HepG2 (cell line): Measurements from ENCODE around the gene PELO. TPM values are rescaled to one million over a fixed set of nuclear protein-coding genes. Genes with fewer than 3 reads are reported as not detected.

ENCODE experiments used
- ATAC-seq: fragments of 200-7000 bp; cut with Tn5 transposase; 3 replicates; pipeline ENCODE4 v1.9.1; 2020; ENCODE audit warnings: mild to moderate bottlenecking, moderate library complexity
- BruUV-seq: library from RNA; stranded (reverse); fragments of 400-500 nt; replicated peaks from 2 replicates; lab custom pipeline; 2021; lab: Mats Ljungman, UMichigan
- CTCF ChIA-PET: fragments of 300-600 bp; formaldehyde crosslinking; extraction: SDS; loops from one replicate; lab custom pipeline; 2021; ENCODE audit warnings: low total read pairs, inconsistent platforms, low intra/inter-chr PET ratio; lab: Yijun Ruan, JAX
- POLR2A ChIA-PET: fragments of 350-600 bp; sonication (Branson Sonifier 250); formaldehyde crosslinking; loops from one replicate; lab custom pipeline; 2020; ENCODE audit warnings: antibody characterized with exemption, inconsistent platforms; lab: Yijun Ruan, JAX
- DNase-seq: peaks from one replicate; pipeline ENCODE4 v3.0.0-alpha.2; 2015; ENCODE audit warnings: low spot score
- FAIRE-seq: peaks from 3 replicates; lab custom pipeline; 2011; peaks lifted over from hg19 to GRCh38; lab: Jason Lieb, UNC
- H2AFZ ChIP-seq: one replicate; pipeline ENCODE4 v1.6.1; 2011; ENCODE audit warnings: low read length, inconsistent platforms
- H3K27ac ChIP-seq: fragments of 300-600 bp; 3 replicates; pipeline ENCODE4 v1.8.0; 2011; ENCODE audit warnings: mixed run types, mild to moderate bottlenecking, mixed read lengths, low read length, inconsistent platforms; ENCODE audit not compliant: insufficient read depth; ENCODE audit errors: extremely low read length
- H3K27me3 ChIP-seq, 2 experiments: fragments of 200-600 bp in 1 of 2; 2 replicates in 1 of 2; 3 replicates in 1 of 2; pipeline versions ENCODE4 v1.6.0 to v1.8.0; 2011; ENCODE audit warnings: low read length in 2 of 2, mild to moderate bottlenecking in 2 of 2, moderate library complexity in 2 of 2, inconsistent platforms in 1 of 2; ENCODE audit not compliant: insufficient read depth in 2 of 2, control insufficient read depth in 1 of 2
- H3K36me3 ChIP-seq, 2 experiments: fragments of 200-600 bp in 1 of 2; replicated peaks in 1 of 2; 2 replicates in 1 of 2; 3 replicates in 1 of 2; pipeline versions ENCODE4 v1.5.1 to v1.8.0; 2011; ENCODE audit warnings: low read length in 2 of 2, inconsistent platforms in 1 of 2; ENCODE audit not compliant: insufficient read depth in 2 of 2, control insufficient read depth in 1 of 2
- H3K4me1 ChIP-seq: 2 replicates; pipeline ENCODE4 v1.5.1; 2012; ENCODE audit warnings: low read length, inconsistent platforms; ENCODE audit not compliant: insufficient read depth
- H3K4me2 ChIP-seq: 2 replicates; pipeline ENCODE4 v1.6.0; 2011; ENCODE audit warnings: low read depth, low read length, inconsistent platforms
- H3K4me3 ChIP-seq, 3 experiments: fragments of 200-600 bp in 1 of 3; sonication (generic), shearing (Covaris generic) in 1 of 3; replicated peaks in 1 of 3; 2 replicates each; pipeline ENCODE4 v1.5.1; 2011 to 2016; ENCODE audit warnings: low read length in 3 of 3, inconsistent platforms in 2 of 3, low read depth in 2 of 3, mild to moderate bottlenecking in 2 of 3, control low read depth in 1 of 3, mixed read lengths in 1 of 3; ENCODE audit not compliant: insufficient read depth in 1 of 3
- H3K79me2 ChIP-seq: one replicate; pipeline ENCODE4 v1.6.1; 2011; ENCODE audit warnings: low read length, inconsistent platforms; ENCODE audit not compliant: insufficient read depth
- H3K9ac ChIP-seq: 2 replicates; pipeline ENCODE4 v1.6.0; 2011; ENCODE audit warnings: mild to moderate bottlenecking, low read depth, low read length, inconsistent platforms; ENCODE audit not compliant: insufficient read depth
- H3K9me3 ChIP-seq: 2 replicates; pipeline ENCODE4 v1.5.1; 2012; ENCODE audit warnings: mild to moderate bottlenecking, low read length
- H4K20me1 ChIP-seq: 2 replicates; pipeline ENCODE4 v1.6.0; 2011; ENCODE audit warnings: inconsistent platforms, mild to moderate bottlenecking, low read length, moderate library complexity; ENCODE audit not compliant: insufficient read depth
- EP300 ChIP-seq, 3 experiments: sonication (generic) in 1 of 3; formaldehyde crosslinking in 1 of 3; IDR thresholded peaks; 2 replicates each; pipeline versions ENCODE4 v1.5.1 to v1.6.1; 2011 to 2020; ENCODE audit warnings: low read depth in 2 of 3, low read length in 2 of 3, borderline replicate concordance in 1 of 3, improper control_type of control experiment in 1 of 3, mild to moderate bottlenecking in 1 of 3, missing genetic modification reagents in 1 of 3, moderate library complexity in 1 of 3
- ETV6 ChIP-seq: sonication (generic); formaldehyde crosslinking; conservative IDR thresholded peaks from 2 replicates; pipeline ENCODE4 v1.4.0; 2020; ENCODE audit warnings: missing genetic modification reagents
- HNRNPUL1 ChIP-seq: fragments of 200-400 bp; formaldehyde crosslinking; IDR thresholded peaks from 2 replicates; pipeline ENCODE4 v1.6.1; 2017; ENCODE audit warnings: low read depth, mild to moderate bottlenecking, low read length, moderate library complexity
- PHF8 ChIP-seq: sonication (generic); formaldehyde crosslinking; IDR thresholded peaks from 2 replicates; pipeline ENCODE4 v1.5.0; 2020; ENCODE audit warnings: missing genetic modification reagents
- TEAD2 ChIP-seq: sonication (generic); formaldehyde crosslinking; IDR thresholded peaks from 2 replicates; pipeline ENCODE4 v1.9.0; 2021; ENCODE audit warnings: missing genetic modification reagents
- TFDP1 ChIP-seq: IDR thresholded peaks from 2 replicates; pipeline ENCODE4 v1.6.1; 2016; ENCODE audit warnings: missing compliant biosample characterization, missing genetic modification reagents, borderline replicate concordance
- ZBTB7B ChIP-seq: sonication (generic); formaldehyde crosslinking; IDR thresholded peaks from 2 replicates; pipeline ENCODE4 v1.4.0; 2020; ENCODE audit warnings: missing genetic modification reagents
- ZFP36L2 ChIP-seq: sonication (generic); formaldehyde crosslinking; IDR thresholded peaks from 2 replicates; pipeline ENCODE4 v1.4.0; 2020; ENCODE audit warnings: missing genetic modification reagents
- ZNF12 ChIP-seq: sonication (generic); formaldehyde crosslinking; IDR thresholded peaks from 2 replicates; pipeline ENCODE4 v1.5.0; 2020; ENCODE audit warnings: missing genetic modification reagents
- ZNF160 ChIP-seq: sonication (generic); formaldehyde crosslinking; IDR thresholded peaks from 2 replicates; pipeline ENCODE4 v1.8.0; 2022; ENCODE audit warnings: mild to moderate bottlenecking, inconsistent platforms, missing genetic modification reagents
- in situ Hi-C: cut with HindIII; loops from 2 replicates; pipeline ENCODE4 v1.10.0; 2017; ENCODE audit warnings: low pct_unique_long_range_greater_than_20kb; ENCODE audit not compliant: extremely low pct_ligation_motif_present
- intact Hi-C: fragments of 100-400 bp; cut with micrococcal nuclease; formaldehyde crosslinking; loops from one replicate; pipeline ENCODE4 v1.10.0; 2022; ENCODE audit not compliant: unreplicated experiment
- polyA plus RNA-seq, 8 experiments: library from polyadenylated mRNA; depleted of rRNA in 3 of 8; stranded (reverse) in 7 of 8; unstranded in 1 of 8; fragments of >200 nt; fragmentation: Illumina TruSeq in 4 of 8; extraction: Trizol in 4 of 8; gene quantifications; 2 replicates each; pipeline versions ENCODE4 v1.2.1 to v1.2.3, GENCODE V29; 2011 to 2016; ENCODE audit warnings: low read depth in 4 of 8, missing spikeins in 1 of 8, mixed read lengths in 1 of 8; ENCODE audit not compliant: insufficient read depth in 1 of 8
- total RNA-seq, 5 experiments: library from RNA; depleted of rRNA; stranded (reverse); fragments of >200 nt; fragmentation: Illumina TruSeq; extraction: Trizol; gene quantifications; 2 replicates each; pipeline ENCODE4 v1.2.3, GENCODE V29; 2016; ENCODE audit warnings: low read depth in 1 of 5

The PELO gene
- total and polyA plus RNA-seq, 2 of the 13 experiments (the other 11 are each of a cell fraction or from before 2014, with no cell fraction given): 19.0 to 23.9 TPM

GRCh38 chr5:52807723-52808122, 20.0 kb downstream of the PELO start:
- in situ Hi-C loops: no loop called here
- intact Hi-C loops: no loop called here
- peaks cover 63% of the 10 kb centered on the region for H3K4me1 ChIP-seq
- no peak for TF ChIP-seq EP300 (IDR thresholded peaks at IDR 0.05; ENCODE audit: low read depth in 2 of 2, low read length in 2 of 2)
- TF ChIP-seq EP300 (CRISPR knock-in tag; IDR thresholded peaks at IDR 0.05; ENCODE audit: borderline replicate concordance): no peak
- TF ChIP-seq ZBTB7B (CRISPR knock-in tag): no peak
- TF ChIP-seq TEAD2 (CRISPR knock-in tag): no peak
- no peak for TF ChIP-seq HNRNPUL1
- TF ChIP-seq ETV6 (CRISPR knock-in tag): no peak
- TF ChIP-seq PHF8: no peak
- TF ChIP-seq ZFP36L2 (CRISPR knock-in tag): no peak
- no peak for TF ChIP-seq ZNF12 (CRISPR knock-in tag)
- no peak for TF ChIP-seq ZNF160 (CRISPR knock-in tag)
- TF ChIP-seq TFDP1 (CRISPR knock-in tag): no peak
- peaks cover 0 to 15% of the 10 kb centered on the region in 2 experiments; a peak in 1 of 5 replicates for H3K36me3 ChIP-seq
- H3K4me3 ChIP-seq: no peak overlapping the region
- no peak overlapping the region for H3K4me2 ChIP-seq
- H3K27ac ChIP-seq: no peak overlapping the region
- no peak for ATAC-seq
- BruUV-seq: no TSS peak
- no peaks in the 10 kb centered on the region for H3K9me3 ChIP-seq
- DNase-seq: no peak
- no peak overlapping the region for H2AFZ ChIP-seq
- peaks cover 45% of the 10 kb centered on the region for H3K79me2 ChIP-seq
- H4K20me1 ChIP-seq: peaks cover 16% of the 10 kb centered on the region
- H3K9ac ChIP-seq: no peak overlapping the region
- ChIA-PET POLR2A (interaction anchor here (0.6 to 1.3 kb wide), 2 partner anchors 8 to 20 kb away, joined by 3 to 4 read pairs; partner anchors contain the start of genes ITGA1 and PELO), CTCF (no interaction called here)
- H3K27me3 ChIP-seq: no peaks in the 10 kb centered on the region
- FAIRE-seq: no peak
